ENCODE results near the gene CAMSAP1.
"Not testable (repeated sequence)": the region's sequence is repeated elsewhere in the genome, so short reads cannot be mapped to it uniquely, and the experiment has no call there.

CAMSAP1 gene

DNA sequence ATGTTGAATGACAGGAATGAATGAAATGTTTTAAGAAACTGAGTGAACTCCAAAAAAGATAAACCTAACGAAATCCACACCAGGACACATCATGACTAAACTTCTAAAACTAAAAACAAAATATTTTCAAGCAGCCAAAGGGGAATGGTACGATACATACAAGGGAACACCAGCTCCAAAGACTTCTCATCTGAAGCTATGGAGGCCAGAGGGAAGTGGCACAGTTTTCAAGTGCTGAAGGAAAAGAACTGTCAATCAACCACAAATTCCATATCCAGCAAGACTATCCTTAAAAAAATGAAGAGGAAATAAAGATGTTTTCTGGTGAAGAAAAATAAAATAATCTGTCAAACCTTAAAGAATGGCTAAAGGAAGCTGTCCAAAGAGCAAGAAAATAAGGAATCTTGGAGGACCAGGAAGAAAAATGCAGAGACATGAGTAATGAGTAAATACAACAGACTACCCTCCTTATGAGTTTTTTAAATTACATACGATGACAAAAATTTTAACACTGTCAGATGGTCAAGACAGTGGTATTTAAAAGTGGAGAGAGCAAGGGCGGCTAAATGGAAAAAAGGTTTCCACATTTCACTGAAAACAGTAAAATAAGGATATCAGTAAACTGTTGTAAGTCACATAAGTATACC lies 12.0 kb downstream of the CAMSAP1 start:
- no peak for DNase-seq (ENCODE audit: low spot score)

DNA sequence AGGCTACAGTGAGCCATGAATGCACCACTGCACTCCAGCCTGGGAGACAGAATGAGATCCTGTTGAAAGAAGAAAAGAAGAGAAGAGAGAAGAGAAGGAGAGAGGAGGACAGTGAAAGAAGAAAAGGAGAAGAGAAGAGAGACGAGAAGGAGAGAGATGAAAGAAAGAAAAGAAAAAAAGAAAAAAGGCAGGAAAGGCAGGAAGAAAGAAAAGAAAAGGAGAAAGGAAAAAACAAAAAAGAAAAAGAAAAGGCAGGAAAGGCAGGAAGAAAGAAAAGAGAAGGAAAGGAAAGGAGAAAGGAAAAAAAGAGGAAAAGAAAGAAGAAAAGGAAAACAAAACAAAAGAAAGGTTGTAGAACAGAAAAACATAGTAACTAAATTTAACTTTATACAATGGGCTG lies 14.2 kb downstream of the CAMSAP1 start:
- no peak for DNase-seq (ENCODE audit: low spot score)

DNA sequence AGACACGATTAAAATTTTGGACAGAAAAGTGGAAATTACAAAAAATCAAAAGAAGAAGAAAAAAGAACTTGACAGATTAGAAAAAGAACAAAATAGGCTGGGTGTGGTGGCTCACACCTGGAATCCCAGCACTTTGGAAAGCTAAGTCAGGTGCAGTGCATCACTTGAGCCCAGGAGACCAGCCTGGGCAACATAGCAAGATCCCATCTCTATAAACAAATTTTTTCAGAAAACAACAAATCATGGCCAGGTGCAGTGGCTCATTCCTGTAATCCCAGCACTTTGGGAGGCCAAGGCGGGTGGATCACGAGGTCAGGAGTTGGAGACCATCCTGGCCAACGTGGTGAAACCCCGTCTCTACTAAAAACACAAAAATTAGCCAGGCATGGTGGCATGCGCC lies 15.0 kb downstream of the CAMSAP1 start:
- not testable (repeated sequence) for DNase-seq (ENCODE audit: low spot score)

DNA sequence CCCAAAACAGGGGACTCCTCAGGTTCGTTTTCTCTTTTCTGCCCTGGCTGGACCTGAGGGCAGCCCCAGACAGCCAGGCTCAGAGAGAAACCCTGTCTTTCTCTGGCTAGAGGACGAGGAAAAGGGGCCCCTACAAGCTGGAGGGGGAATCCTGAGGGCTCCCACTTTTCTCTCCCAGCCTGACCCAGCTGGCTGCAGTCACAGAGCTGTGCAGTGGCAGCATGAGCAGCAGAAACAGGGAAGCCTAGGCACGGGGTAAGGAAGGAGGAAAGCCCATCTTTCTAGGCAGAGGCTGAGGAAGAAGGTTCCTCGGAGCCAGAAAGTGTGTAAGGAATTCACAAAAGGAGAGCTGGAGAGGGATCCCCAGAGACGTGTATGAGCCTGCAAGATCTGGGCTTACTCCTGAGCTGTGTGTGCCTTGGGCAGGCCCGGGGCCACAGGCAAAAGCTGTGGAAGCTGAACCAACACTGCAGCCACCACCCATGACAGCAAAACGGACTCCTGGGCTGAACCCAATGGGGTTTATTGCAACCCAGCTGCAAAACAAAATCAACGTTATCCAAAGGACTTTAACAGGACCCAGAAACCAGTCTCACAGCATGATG lies 16.2 kb downstream of the CAMSAP1 start:
- DNase-seq (ENCODE audit: low spot score) = no peak

DNA sequence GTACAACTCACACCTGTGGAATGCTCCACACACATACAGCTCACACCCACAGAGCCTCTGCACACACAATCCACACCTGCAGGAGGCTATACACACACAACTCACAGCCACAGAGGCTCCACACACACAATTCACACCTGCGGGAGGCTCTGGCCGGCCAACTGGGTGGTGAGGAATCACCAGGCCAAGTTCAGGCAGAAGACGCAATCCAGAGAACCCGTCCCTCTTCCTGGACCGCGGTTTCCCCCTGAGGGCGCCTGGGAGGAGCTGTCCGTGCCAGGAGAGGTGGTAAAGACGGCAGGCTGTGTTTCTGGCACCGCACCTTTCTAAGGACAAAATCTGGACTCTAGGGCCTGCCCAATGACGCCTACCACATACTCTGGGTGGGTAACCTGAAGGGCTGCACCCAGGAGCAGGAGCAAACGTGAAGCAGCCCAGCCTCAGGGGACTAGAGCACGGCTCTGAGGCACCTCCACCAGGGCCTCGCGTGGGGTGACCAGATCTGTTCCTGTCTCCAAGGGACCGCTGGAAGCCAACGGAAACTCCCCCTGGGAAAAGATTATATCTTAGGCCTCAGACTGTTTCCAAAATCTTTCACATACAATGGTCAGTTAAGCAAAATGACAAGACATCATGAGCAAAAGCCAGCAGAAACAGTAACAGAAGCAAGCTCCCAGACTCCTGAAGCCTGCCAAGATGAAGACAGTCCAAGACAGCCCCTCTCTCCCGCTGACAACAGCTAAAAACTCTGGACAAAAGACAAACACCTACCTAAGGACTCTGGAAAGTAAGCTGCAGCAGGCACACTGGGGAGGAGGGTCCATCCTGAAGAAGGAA lies 16.9 kb downstream of the CAMSAP1 start:
- no peak for DNase-seq (ENCODE audit: low spot score)

DNA sequence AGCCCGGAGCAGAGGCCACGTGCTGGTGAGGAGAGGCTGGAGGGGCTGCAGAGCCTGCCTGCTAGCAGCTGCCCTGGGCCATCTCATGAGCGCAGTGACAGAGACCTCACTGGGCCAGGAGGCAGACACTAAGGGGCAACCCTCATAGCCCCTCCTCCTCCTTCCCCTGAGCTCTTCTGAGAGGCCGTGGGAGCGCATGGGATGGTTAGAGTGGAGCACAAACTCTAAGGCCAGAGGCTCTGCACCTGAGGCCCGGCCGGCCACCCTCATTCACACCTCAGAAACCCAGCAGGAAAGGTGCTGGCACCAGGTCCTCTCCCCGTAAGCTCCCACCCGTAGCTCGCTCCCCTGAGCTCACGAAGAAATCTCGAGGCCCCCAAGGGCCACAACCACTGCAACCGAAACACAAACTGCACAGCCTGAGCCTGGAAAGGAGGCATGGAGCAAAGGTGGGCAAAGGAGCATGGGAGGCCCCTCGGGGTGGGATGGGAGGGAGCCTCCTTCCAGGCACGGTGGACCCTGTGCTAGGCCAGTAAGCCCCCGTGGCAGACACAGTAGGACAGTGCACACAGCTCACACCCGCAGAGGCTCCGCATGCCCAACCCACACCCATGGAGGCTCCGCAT lies 17.7 kb downstream of the CAMSAP1 start:
- DNase-seq (ENCODE audit: low spot score) = no peak

DNA sequence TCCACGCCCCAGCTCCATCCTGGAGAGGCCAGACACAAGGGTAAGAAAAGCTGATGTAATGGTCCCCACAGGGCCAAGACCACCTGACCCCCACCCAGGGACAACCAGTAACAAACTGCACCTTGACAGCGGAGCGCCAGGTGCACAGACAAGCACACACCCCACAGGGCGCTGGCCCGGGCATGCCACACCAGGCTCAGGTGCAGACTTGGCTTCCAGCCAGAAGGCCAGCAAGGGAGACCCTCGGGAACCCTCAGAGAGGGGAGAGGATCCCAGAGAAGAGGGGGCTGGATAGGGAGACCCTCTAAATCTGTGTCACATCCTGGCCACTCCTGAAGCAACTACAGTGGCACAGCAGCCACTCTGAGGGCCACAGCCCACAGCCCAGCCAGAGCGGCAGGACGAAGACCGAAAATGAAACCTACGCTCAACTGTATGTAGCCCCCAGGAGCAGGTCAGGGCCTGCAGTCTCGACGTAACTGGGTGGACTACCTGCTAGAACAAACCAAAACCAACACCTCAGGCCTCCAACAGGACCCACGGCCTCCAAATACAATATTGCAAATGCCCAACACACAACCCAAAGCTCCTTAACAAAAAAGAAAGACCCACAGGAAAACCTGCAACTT lies 18.5 kb downstream of the CAMSAP1 start:
- DNase-seq (ENCODE audit: low spot score) = no peak

DNA sequence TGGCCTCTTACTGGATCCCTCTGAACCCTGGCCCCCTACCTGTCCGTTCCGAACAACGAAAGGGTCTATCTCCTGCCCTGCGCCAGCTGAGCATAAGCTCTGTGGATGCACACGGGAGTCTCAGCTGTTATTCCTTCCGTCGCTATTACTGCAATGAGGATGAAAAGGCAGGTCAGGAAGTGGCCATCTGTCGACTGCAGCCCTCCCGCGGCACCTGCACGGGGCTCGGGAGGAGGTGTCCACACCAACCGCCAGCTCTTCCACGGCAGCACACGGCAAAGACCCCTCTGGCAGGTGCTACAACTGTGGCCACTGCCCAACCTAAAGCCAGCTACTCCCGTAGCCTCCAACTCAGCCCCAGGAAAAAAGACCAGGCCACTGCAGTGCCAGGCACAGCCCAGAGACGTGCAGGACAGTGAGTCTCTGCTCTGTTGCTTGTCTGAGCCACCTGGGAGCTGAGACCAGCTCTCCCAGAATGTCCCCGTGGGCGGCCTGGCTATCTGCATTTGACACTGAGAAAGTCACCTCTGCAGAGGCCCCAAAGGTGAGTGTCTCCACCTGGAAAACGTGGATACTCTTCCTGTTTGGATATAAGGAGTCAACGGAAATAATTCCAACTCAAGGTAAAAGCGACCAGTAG lies 19.1 kb downstream of the CAMSAP1 start:
- no peak for DNase-seq (ENCODE audit: low spot score)

DNA sequence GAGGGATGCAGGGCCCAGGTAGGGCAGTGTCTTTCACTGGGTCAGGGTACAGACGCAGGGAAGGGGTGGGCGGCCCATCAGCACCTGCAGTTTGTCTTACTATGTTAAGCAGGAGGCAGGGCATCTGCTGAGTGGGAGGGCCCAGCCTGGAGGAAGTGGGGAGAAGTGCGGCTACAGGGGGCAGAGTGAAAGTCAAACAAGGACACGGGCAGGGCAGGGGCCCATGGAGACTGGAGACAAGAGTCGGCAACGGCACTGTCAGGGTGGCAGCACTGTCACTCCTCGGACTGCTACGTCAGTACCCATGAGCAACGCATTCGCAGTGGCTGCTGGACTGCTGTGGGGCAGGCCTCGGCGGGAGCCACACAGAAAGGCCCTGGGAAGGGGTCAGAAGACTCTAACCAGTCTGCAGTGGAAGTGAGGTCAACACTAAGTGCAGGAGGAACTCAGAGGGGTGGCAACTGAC lies 19.7 kb downstream of the CAMSAP1 start:
- DNase-seq (ENCODE audit: low spot score) = no peak

DNA sequence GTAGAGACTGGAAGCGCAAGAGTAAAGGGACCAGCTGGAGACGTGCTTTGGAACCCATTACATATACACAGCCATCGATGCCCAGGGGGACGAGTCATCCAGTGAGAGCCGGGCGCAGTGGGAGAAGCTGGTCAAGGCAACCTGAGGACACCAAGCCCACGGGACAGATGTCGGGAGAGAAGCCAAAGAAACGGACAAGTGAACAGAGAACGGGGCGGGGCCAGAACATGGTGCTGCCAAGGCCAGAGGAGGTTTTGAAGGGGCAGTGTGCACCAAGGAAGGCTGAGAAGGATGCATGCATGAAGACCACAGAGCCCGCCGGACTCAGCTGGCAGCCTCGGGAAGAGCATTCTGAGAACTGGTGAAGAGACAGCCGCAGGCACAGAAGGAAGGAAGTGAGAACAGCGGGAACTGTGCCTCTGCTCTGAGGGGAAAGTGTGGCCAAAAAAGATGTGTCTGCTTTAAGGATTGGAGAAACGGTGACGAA lies 20.3 kb downstream of the CAMSAP1 start:
- DNase-seq (ENCODE audit: low spot score) = no peak

DNA sequence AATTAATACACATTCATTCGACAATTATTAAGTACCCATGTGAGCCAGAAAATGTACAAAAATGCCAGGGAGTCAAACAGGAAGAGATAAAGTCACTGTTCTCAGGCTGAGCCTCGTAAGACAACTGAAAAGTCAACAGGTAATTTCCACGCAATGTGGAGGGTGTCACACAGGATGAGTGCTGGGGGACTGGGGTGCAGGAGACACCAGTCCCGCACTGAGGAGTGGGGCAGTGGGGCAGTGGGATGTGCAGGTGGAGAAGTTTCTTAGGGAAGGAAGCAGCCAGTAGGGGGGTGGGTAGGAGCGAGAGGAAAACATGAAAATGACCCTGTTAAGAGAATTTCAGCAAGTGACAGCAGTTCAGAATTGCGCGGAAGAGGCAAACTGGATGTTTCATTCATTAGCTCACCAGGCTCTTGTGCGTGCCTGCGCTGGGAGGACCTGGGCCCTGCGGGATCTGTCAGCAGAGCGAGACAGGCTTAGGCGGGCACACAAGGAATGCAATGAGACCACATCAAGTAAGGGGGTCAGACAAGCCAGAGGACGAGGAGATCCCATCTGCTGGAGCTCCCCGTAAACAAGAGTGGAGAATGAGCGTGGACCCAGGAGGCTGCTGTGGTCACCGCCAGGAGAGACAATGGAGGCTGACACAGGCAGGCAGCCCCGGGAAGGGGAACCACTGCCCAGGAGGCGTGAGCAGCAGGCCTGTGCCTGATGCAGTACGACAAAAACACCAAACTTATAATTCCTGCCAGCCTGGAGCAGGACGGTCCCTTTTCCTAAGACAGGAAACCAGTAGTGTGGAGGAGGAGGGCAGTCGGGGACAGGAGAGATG lies 21.0 kb downstream of the CAMSAP1 start:
- no peak for DNase-seq (ENCODE audit: low spot score)

DNA sequence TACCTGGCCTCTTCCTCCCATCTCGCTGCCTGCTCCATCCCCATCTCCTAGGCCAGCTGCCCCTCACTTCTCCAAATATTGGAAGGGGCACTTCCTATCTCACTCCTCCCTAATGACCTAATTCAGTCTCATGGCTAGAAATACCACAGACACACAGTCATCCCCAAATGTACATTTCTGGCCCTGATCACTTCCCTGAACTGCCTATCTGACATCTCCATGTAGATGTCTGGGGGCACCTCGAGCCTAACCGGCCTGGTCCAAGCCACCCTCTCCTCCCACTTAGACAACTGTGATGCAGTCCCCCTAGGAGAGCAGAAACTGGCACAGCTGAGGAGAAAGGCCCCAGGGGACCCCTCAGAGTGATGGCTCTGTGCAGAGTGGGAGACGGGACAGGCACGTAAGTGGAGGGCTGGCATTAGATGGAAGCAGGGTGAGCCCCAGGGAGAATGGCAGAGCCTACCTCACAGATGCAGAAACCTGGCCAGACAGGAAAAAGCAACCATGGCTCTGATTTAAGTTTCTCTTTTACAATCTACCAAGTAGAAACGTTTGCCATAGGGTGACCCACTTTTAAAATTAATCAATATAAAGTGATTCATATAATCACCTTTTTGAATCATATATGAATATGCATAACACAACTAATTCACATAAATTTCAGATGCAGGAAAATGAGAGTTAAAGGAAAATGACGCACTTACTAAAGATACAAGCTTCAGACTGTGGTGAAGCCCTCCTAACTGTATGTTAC lies 22.1 kb downstream of the CAMSAP1 start:
- peak; percentile 60 for DNase-seq (ENCODE audit: low spot score)

DNA sequence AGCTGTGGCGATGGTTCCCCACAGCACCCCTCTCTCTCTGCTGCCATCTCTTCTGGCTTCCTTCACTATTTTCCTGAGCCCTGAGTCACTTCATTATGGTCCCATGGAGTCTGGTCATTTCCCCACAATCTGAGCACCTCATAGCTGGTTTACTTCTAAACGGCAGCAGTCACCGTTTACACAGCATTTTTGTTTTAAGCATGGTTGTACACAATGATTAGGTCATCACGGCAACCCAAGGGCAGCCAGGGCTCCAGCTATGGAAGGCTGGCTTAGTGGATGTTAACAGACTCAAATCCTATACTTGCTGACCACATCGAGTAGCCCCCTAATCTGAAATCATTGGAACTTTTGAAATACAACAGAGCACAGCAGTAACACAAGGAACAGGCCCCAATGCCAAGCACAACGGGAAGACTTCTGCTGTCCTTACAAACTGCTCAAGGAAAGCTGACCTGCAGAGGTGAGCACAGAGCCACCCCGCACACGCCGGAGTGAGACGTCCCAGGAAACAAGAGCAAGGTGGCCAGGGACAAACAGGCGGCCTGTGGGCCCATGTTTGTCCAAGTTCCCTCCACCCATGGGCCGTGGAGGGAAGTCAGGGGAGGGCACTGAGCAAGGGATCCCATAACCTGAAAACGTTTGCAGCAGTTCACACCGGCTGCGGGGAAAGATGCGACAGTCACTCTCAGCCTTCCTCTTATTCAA lies 22.9 kb downstream of the CAMSAP1 start:
- DNase-seq (ENCODE audit: low spot score) = peak; percentile 43

DNA sequence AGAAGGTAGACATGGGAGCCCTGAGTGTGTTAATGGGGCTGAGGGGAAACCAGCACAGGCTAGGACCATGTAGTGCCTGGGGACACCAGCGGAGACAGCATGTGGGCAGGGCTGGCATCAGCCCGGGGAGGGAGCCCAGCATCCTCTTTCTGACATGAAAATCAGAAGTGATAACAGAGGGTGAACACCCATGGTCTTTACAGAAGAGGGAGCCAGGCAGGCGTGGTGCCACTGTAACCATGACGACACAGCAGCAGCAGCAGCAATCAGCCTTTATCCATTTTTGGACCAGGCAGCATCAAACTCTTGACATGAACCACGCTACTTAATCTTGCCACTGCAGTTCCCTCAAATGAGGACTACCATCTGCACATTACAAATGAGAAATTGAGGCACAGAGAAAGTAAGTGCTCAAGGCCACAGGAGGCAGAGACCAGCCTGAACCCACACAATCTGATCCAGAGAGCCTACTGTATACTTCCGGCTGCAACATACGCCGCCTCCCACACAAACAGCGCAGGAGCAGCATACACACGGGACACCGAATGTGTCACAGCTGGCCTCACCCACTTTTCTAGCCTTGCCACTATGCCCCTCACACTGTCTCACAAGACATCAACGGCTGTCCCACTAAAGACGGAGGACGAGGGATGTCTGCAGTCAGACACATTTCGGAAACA lies 23.8 kb downstream of the CAMSAP1 start:
- no peak for DNase-seq (ENCODE audit: low spot score)

DNA sequence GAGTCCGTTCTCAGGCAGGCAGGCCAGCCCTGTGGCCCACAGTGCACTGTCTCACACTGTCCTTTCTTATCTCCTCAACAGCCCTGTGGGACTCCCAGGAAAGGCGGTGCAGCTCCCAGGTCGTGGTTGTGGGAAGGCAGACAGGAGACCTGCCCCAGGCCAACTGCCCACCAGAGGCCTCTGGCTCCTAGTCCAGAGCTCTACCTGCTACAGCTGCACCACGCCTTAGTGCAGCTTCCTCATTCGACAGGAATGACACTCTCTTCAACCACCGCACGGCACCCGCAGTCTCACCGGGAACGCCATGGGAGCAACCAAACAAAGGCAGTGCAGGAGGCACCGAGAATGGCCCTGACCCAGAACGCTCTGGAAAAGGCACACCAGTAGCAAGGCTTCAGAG lies 25.3 kb downstream of the CAMSAP1 start:
- no peak for DNase-seq (ENCODE audit: low spot score)

DNA sequence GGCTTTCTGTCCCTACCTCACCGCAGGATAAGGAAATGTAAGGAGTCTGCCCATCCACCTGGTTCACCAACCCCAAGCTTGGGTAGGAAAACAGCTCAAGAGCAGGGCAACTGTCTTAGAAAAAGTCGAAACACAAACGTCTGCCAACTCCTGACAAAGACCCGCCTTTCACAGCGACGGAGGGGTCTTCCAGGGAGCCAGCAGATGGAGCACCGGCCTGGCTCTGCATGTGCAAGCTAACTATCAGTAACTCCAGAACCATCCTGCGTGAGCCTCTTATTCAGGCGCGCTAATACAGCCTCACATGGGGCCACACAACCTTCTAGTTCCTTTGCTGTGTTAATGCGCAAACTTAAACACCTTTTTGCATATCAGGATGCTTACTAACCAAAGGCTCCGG lies 26.9 kb downstream of the CAMSAP1 start:
- DNase-seq (ENCODE audit: low spot score) = no peak

DNA sequence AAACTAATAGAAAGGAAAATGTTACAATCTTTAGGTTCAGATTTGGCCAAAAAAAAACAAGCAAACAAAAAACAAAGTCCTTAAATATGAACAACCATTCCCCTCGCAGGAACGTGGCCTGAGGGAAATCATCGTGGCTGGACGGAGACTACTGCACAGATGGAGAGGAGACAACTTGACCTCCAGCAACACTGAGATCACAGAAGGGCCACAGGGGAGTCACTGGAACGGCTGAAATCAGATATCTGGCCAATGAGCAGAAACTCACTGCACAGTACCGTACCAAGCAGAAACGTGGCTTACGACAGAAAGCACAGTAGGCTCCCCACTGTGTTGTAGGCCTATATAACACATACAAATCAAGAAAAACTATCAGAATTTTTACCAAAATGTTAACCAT lies 27.7 kb downstream of the CAMSAP1 start:
- no peak for DNase-seq (ENCODE audit: low spot score)

DNA sequence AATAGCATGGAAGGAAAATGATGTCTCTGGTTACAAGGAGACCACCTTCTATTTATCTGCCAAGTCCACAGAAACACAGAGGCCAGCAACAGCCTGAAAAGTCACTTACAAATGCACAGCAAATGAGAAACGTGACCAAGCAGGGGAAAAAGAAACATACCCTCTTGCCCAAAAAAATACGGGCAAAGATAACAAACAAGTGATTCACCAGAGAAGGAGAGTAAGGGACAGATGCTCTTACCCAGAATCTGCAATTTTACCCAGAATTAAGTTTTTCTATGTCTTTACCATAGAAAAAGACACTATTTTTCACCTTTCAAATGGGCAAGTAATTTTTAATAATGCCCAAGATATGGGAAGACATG lies 28.1 kb downstream of the CAMSAP1 start:
- DNase-seq (ENCODE audit: low spot score) = no peak
